Measurements from ENCODE around the gene CHID1.

CHID1 gene

DNA sequence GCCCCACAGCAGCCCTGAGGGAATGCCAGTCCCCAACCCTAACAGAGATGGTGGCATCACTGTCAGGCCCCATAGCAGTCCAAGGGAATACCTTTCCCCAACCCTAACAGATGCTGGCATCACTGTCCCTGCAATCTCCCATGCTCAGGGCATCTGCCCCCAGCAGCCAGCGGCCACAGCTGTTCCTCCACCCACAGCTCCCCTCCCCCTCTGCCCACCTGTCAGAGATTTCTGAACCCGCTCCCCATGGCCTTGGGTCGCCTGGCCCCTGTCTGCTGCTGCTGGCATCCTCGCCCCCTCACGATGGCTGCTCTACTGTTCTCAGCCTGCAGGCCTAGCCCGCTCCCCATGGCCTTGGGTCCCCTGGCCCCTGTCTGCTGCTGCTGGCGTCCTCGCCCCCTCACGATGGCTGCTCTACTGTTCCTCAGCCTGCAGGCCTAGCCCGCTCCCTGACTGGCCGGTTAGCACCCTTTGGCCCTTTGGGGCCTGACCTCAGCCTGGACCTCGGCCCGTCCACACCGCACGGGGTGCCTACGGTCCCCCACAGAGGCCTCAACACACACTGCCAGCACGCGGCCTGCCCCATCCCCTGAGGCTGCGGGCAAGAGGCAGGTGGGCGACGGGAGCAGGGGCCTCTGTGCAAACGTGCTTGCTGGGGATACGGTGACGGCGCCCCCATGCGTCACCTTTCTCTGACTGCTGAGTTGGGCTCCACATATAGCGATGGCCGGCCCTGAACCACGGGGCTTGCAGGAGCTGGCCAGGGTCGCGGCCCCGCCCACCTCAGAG, 20.7 kb downstream of the CHID1 start:
- Histone ChIP-seq H3K27me3 (ENCODE audit: insufficient read depth, low read length, poor library complexity, severe bottlenecking) (no peaks in the 10 kb centered on the region), H4K20me1 (ENCODE audit: insufficient read depth, low read length, poor library complexity, severe bottlenecking) (no peaks in the 10 kb centered on the region), H3K9me2 (replicated peaks; ENCODE audit: low read depth, low read length) (no peaks in the 10 kb centered on the region), H3K4me3 (ENCODE audit: low read length, poor library complexity, severe bottlenecking) (no peak overlapping the region), H3K9me3 (ENCODE audit: insufficient read depth, low read depth, low read length) (no peaks in the 10 kb centered on the region), H3K36me3 (ENCODE audit: insufficient read depth, low read length) (no peaks in the 10 kb centered on the region), H3K4me1 (ENCODE audit: insufficient read depth, low read length, poor library complexity, severe bottlenecking) (peaks cover 15% of the 10 kb centered on the region), H3K79me2 (ENCODE audit: insufficient read depth, low read length) (no peaks in the 10 kb centered on the region), H3K4me2 (ENCODE audit: low read depth, low read length, poor library complexity, severe bottlenecking) (no peak overlapping the region), H3K9ac (ENCODE audit: low read depth, low read length, poor library complexity, severe bottlenecking) (no peak overlapping the region), H3F3A (ENCODE audit: low read depth) (no peaks in the 10 kb centered on the region), H2AFZ (ENCODE audit: low read length) (no peak overlapping the region)
- TF ChIP-seq EZH2phosphoT487 (IDR thresholded peaks at IDR 0.05; ENCODE audit: borderline replicate concordance), result no peak
- TF ChIP-seq, protein P1, sequence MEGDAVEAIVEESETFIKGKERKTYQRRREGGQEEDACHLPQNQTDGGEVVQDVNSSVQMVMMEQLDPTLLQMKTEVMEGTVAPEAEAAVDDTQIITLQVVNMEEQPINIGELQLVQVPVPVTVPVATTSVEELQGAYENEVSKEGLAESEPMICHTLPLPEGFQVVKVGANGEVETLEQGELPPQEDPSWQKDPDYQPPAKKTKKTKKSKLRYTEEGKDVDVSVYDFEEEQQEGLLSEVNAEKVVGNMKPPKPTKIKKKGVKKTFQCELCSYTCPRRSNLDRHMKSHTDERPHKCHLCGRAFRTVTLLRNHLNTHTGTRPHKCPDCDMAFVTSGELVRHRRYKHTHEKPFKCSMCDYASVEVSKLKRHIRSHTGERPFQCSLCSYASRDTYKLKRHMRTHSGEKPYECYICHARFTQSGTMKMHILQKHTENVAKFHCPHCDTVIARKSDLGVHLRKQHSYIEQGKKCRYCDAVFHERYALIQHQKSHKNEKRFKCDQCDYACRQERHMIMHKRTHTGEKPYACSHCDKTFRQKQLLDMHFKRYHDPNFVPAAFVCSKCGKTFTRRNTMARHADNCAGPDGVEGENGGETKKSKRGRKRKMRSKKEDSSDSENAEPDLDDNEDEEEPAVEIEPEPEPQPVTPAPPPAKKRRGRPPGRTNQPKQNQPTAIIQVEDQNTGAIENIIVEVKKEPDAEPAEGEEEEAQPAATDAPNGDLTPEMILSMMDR (conservative IDR thresholded peaks at IDR 0.05; ENCODE audit: low read length), result no peak

DNA sequence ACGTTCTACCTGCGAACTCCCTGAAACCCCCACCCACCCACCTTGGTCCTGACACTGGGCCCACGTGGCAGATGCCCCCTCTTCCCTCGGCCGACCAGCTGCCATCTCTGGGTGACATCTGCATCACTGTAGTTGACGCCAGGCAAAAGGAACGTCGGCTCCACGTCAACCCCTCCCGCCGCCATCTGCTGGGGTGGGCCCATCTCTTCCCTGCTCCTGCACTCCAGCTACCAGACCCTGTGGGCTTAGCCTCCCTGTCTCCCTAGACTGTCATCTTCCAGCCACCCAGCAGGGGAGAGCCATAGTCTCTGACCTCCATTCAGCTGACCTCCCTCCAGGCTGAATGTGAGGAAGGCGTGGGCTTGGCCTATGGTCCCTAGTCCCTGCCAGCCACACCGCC, 21.4 kb downstream of the CHID1 start:
- H3K9ac ChIP-seq (ENCODE audit: low read depth, low read length, poor library complexity, severe bottlenecking), result no peak overlapping the region
- H3K36me3 ChIP-seq (ENCODE audit: insufficient read depth, low read length), result no peaks in the 10 kb centered on the region
- H3K9me2 ChIP-seq (replicated peaks; ENCODE audit: low read depth, low read length), result no peaks in the 10 kb centered on the region
- no peak overlapping the region for H3K4me3 ChIP-seq (ENCODE audit: low read length, poor library complexity, severe bottlenecking)
- no peaks in the 10 kb centered on the region for H4K20me1 ChIP-seq (ENCODE audit: insufficient read depth, low read length, poor library complexity, severe bottlenecking)
- no peak for TF ChIP-seq EZH2phosphoT487 (IDR thresholded peaks at IDR 0.05; ENCODE audit: borderline replicate concordance)
- TF ChIP-seq, protein P1 (conservative IDR thresholded peaks at IDR 0.05; ENCODE audit: low read length), result no peak
- H3F3A ChIP-seq (ENCODE audit: low read depth), result no peaks in the 10 kb centered on the region
- no peak overlapping the region for H3K4me2 ChIP-seq (ENCODE audit: low read depth, low read length, poor library complexity, severe bottlenecking)
- H2AFZ ChIP-seq (ENCODE audit: low read length), result no peak overlapping the region
- no peaks in the 10 kb centered on the region for H3K27me3 ChIP-seq (ENCODE audit: insufficient read depth, low read length, poor library complexity, severe bottlenecking)
- H3K9me3 ChIP-seq (ENCODE audit: insufficient read depth, low read depth, low read length), result no peaks in the 10 kb centered on the region
- H3K79me2 ChIP-seq (ENCODE audit: insufficient read depth, low read length), result no peaks in the 10 kb centered on the region
- H3K4me1 ChIP-seq (ENCODE audit: insufficient read depth, low read length, poor library complexity, severe bottlenecking), result peaks cover 15% of the 10 kb centered on the region

DNA sequence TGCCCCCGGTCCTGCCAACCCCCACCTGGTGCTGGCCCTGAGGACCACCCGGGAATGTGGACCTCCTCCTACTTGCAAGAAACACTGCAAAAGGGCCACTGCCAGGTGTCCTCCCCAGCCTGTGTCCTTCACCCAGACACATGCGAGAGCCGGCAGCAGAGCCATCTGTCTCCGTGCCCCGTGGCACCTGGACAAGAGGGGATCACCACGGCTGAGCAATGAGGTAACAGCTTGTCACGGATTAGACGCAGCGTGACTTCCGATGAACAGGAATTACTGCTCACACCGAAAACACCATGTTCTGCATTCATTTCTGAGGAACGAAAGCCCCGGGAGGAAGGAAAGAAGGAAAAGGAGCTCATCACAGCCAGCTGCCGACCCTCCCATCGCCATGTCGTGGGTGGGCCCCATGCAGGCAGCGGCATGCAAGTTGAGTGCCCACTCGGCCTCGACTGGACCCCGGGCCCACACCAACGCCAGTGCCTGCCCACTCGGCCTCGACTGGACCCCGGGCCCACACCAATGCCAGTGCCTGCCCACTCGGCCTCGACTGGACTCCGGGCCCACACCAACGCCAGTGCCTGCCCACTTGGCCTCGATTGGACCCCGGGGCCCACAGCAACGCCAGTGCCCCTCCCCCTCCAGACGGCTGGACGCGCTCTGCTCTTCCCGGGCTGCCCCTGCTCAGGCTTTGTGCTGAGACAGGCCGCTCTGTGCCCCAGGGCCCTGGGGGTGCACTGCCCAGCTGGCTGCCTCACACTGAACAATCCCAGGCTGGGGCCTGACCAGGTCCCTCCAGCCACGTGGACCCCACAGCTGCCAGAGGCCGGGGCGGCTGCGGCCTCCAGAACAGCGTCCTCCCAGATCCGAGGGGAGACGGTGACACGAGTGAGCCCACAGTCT, 22.0 kb downstream of the CHID1 start:
- Histone ChIP-seq H3K9me3 (ENCODE audit: insufficient read depth, low read depth, low read length) (no peaks in the 10 kb centered on the region), H3F3A (ENCODE audit: low read depth) (no peaks in the 10 kb centered on the region), H4K20me1 (ENCODE audit: insufficient read depth, low read length, poor library complexity, severe bottlenecking) (no peaks in the 10 kb centered on the region), H3K4me3 (ENCODE audit: low read length, poor library complexity, severe bottlenecking) (no peak overlapping the region), H2AFZ (ENCODE audit: low read length) (no peak overlapping the region), H3K36me3 (ENCODE audit: insufficient read depth, low read length) (no peaks in the 10 kb centered on the region), H3K9ac (ENCODE audit: low read depth, low read length, poor library complexity, severe bottlenecking) (no peak overlapping the region), H3K4me2 (ENCODE audit: low read depth, low read length, poor library complexity, severe bottlenecking) (no peak overlapping the region), H3K4me1 (ENCODE audit: insufficient read depth, low read length, poor library complexity, severe bottlenecking) (peaks cover 15% of the 10 kb centered on the region), H3K79me2 (ENCODE audit: insufficient read depth, low read length) (no peaks in the 10 kb centered on the region), H3K9me2 (replicated peaks; ENCODE audit: low read depth, low read length) (no peaks in the 10 kb centered on the region), H3K27me3 (ENCODE audit: insufficient read depth, low read length, poor library complexity, severe bottlenecking) (no peaks in the 10 kb centered on the region)
- TF ChIP-seq EZH2phosphoT487 (IDR thresholded peaks at IDR 0.05; ENCODE audit: borderline replicate concordance), result no peak
